ENCODE results near the gene ARHGEF1.

ARHGEF1 gene

GRCh38 chr19:41862445-41862986 is 20.5 kb upstream of the ARHGEF1 start:
- no CpG with 5 or more reads among the region's 2 CpGs for WGBS (ENCODE audit: extremely low coverage, insufficient coverage, insufficient read length)
- Histone ChIP-seq H3K4me1 (ENCODE audit: control insufficient read depth in 1 of 2, insufficient read depth in 2 of 2, low read length in 2 of 2) (peaks cover 6 to 11% of the 10 kb centered on the region in 2 experiments), H3K9me3 (ENCODE audit: insufficient read depth, low read depth, low read length) (no peaks in the 10 kb centered on the region), H3K23ac (ENCODE audit: low read length) (no peak overlapping the region), H3K14ac (ENCODE audit: low read length) (no peak overlapping the region), H3K4ac (ENCODE audit: low read depth, low read length) (peak overlapping the region; percentile 66), H3K18ac (ENCODE audit: low read length) (no peak overlapping the region), H4K91ac (ENCODE audit: low read depth, low read length) (no peak overlapping the region), H2AFZ (ENCODE audit: insufficient read depth, low read length, poor library complexity) (no peak overlapping the region), H3K4me2 (ENCODE audit: low read length) (peak overlapping the region; percentile 69), H4K8ac (ENCODE audit: low read depth, low read length) (no peak overlapping the region), H2BK12ac (ENCODE audit: low read length) (no peak overlapping the region), H2BK120ac (ENCODE audit: insufficient read depth, low read length, poor library complexity) (no peak overlapping the region), H2BK5ac (ENCODE audit: low read depth, low read length, poor library complexity) (no peak overlapping the region), H3K27ac (ENCODE audit: low read depth, low read length) (no peak overlapping the region), H3K36me3 (ENCODE audit: control insufficient read depth in 1 of 2, insufficient read depth in 2 of 2, low read length in 2 of 2) (peaks cover 55 to 63% of the 10 kb centered on the region in 2 experiments), H3K4me3 (ENCODE audit: low read depth, low read length) (no peak overlapping the region), H2AK5ac (ENCODE audit: low read length) (no peak overlapping the region), H3K79me1 (ENCODE audit: low read length) (peaks cover 12% of the 10 kb centered on the region), H3K27me3 (ENCODE audit: insufficient read depth, low read length) (no peaks in the 10 kb centered on the region), H3K9ac (ENCODE audit: low read length) (peak overlapping the region; percentile 19), H3K79me2 (ENCODE audit: control insufficient read depth, insufficient read depth, low read length, poor library complexity) (peaks cover 20% of the 10 kb centered on the region), H4K12ac (ENCODE audit: low read depth, low read length) (no peak overlapping the region)
- DNase-seq: no peak

- Histone ChIP-seq H3K27me3 (ENCODE audit: insufficient read depth, low read length) (no peaks in the 10 kb centered on the region), H3K9ac (ENCODE audit: low read length) (no peak overlapping the region), H3K9me3 (ENCODE audit: insufficient read depth, low read depth, low read length) (no peaks in the 10 kb centered on the region), H3K79me2 (ENCODE audit: control insufficient read depth, insufficient read depth, low read length, poor library complexity) (peaks cover 20% of the 10 kb centered on the region), H2BK120ac (ENCODE audit: insufficient read depth, low read length, poor library complexity) (no peak overlapping the region), H3K27ac (ENCODE audit: low read depth, low read length) (no peak overlapping the region), H3K36me3 (ENCODE audit: control insufficient read depth in 1 of 2, insufficient read depth in 2 of 2, low read length in 2 of 2) (peaks cover 62 to 71% of the 10 kb centered on the region in 2 experiments), H2BK12ac (ENCODE audit: low read length) (no peak overlapping the region), H3K4ac (ENCODE audit: low read depth, low read length) (peak overlapping the region; percentile 53), H3K18ac (ENCODE audit: low read length) (no peak overlapping the region), H4K91ac (ENCODE audit: low read depth, low read length) (no peak overlapping the region), H3K4me3 (ENCODE audit: low read depth, low read length) (no peak overlapping the region), H4K12ac (ENCODE audit: low read depth, low read length) (no peak overlapping the region), H3K4me1 (ENCODE audit: control insufficient read depth in 1 of 2, insufficient read depth in 2 of 2, low read length in 2 of 2) (peaks cover 6 to 11% of the 10 kb centered on the region in 2 experiments), H2AK5ac (ENCODE audit: low read length) (no peak overlapping the region), H3K4me2 (ENCODE audit: low read length) (no peak overlapping the region), H2AFZ (ENCODE audit: insufficient read depth, low read length, poor library complexity) (no peak overlapping the region), H3K23ac (ENCODE audit: low read length) (no peak overlapping the region), H3K14ac (ENCODE audit: low read length) (no peak overlapping the region), H4K8ac (ENCODE audit: low read depth, low read length) (no peak overlapping the region), H2BK5ac (ENCODE audit: low read depth, low read length, poor library complexity) (no peak overlapping the region), H3K79me1 (ENCODE audit: low read length) (peaks cover 12% of the 10 kb centered on the region)
- no CpG with 5 or more reads among the region's 11 CpGs for WGBS (ENCODE audit: extremely low coverage, insufficient coverage, insufficient read length)
- DNase-seq: no peak
These were observed 19.6 kb upstream of the ARHGEF1 start for GRCh38 chr19:41863209-41863931.

- H2AFZ ChIP-seq (ENCODE audit: insufficient read depth, low read length, poor library complexity): peak overlapping the region; percentile 18
These were observed 18.6 kb upstream of the ARHGEF1 start for GRCh38 chr19:41864374-41864773.

GRCh38 chr19:41866284-41866683 is 16.7 kb upstream of the ARHGEF1 start:
- Histone ChIP-seq H3K4me3 (ENCODE audit: low read depth, low read length) (no peak overlapping the region), H3K79me1 (ENCODE audit: low read length) (no peaks in the 10 kb centered on the region), H3K18ac (ENCODE audit: low read length) (no peak overlapping the region), H3K27me3 (ENCODE audit: insufficient read depth, low read length) (no peaks in the 10 kb centered on the region), H3K4me2 (ENCODE audit: low read length) (no peak overlapping the region), H2BK12ac (ENCODE audit: low read length) (no peak overlapping the region), H4K91ac (ENCODE audit: low read depth, low read length) (no peak overlapping the region), H3K27ac (ENCODE audit: low read depth, low read length) (no peak overlapping the region), H4K8ac (ENCODE audit: low read depth, low read length) (no peak overlapping the region), H2AK5ac (ENCODE audit: low read length) (no peak overlapping the region), H3K9ac (ENCODE audit: low read length) (peak overlapping the region; percentile 12), H2BK120ac (ENCODE audit: insufficient read depth, low read length, poor library complexity) (no peak overlapping the region), H2BK5ac (ENCODE audit: low read depth, low read length, poor library complexity) (no peak overlapping the region), H3K79me2 (ENCODE audit: control insufficient read depth, insufficient read depth, low read length, poor library complexity) (peaks cover 6% of the 10 kb centered on the region), H3K4ac (ENCODE audit: low read depth, low read length) (peak overlapping the region; percentile 6), H4K12ac (ENCODE audit: low read depth, low read length) (no peak overlapping the region), H3K9me3 (ENCODE audit: insufficient read depth, low read depth, low read length) (no peaks in the 10 kb centered on the region), H3K23ac (ENCODE audit: low read length) (no peak overlapping the region), H3K36me3 (ENCODE audit: control insufficient read depth in 1 of 2, insufficient read depth in 2 of 2, low read length in 2 of 2) (peaks cover 84 to 92% of the 10 kb centered on the region in 2 experiments), H3K14ac (ENCODE audit: low read length) (no peak overlapping the region), H2AFZ (ENCODE audit: insufficient read depth, low read length, poor library complexity) (no peak overlapping the region), H3K4me1 (ENCODE audit: control insufficient read depth in 1 of 2, insufficient read depth in 2 of 2, low read length in 2 of 2) (peaks cover 3 to 7% of the 10 kb centered on the region in 2 experiments)
- no peak for DNase-seq
- no CpG with 5 or more reads among the region's 3 CpGs for WGBS (ENCODE audit: extremely low coverage, insufficient coverage, insufficient read length)

More at GRCh38 chr19:41864374-41864773, 18.6 kb upstream of the ARHGEF1 start:
- no peak overlapping the region for H2BK5ac ChIP-seq (ENCODE audit: low read depth, low read length, poor library complexity)
- H2AK5ac ChIP-seq (ENCODE audit: low read length): no peak overlapping the region
- peak overlapping the region; percentile 16 for H3K9ac ChIP-seq (ENCODE audit: low read length)
- H3K23ac ChIP-seq (ENCODE audit: low read length): no peak overlapping the region
- H4K8ac ChIP-seq (ENCODE audit: low read depth, low read length): no peak overlapping the region
- no peaks in the 10 kb centered on the region for H3K9me3 ChIP-seq (ENCODE audit: insufficient read depth, low read depth, low read length)
- DNase-seq: no peak
- H3K79me1 ChIP-seq (ENCODE audit: low read length): peaks cover 12% of the 10 kb centered on the region
- peak overlapping the region; percentile 8 for H3K4me2 ChIP-seq (ENCODE audit: low read length)
- peak overlapping the region; percentile 78 for H3K4ac ChIP-seq (ENCODE audit: low read depth, low read length)
- H3K79me2 ChIP-seq (ENCODE audit: control insufficient read depth, insufficient read depth, low read length, poor library complexity): peaks cover 20% of the 10 kb centered on the region
- peak overlapping the region; percentile 43 for H4K12ac ChIP-seq (ENCODE audit: low read depth, low read length)
- H2BK120ac ChIP-seq (ENCODE audit: insufficient read depth, low read length, poor library complexity): no peak overlapping the region
- peaks cover 6 to 11% of the 10 kb centered on the region in 2 experiments for H3K4me1 ChIP-seq (ENCODE audit: control insufficient read depth in 1 of 2, insufficient read depth in 2 of 2, low read length in 2 of 2)
- H3K4me3 ChIP-seq (ENCODE audit: low read depth, low read length): no peak overlapping the region
- no peaks in the 10 kb centered on the region for H3K27me3 ChIP-seq (ENCODE audit: insufficient read depth, low read length)
- H2BK12ac ChIP-seq (ENCODE audit: low read length): no peak overlapping the region
- WGBS (ENCODE audit: extremely low coverage, insufficient coverage, insufficient read length): no CpG with 5 or more reads among the region's 5 CpGs
- no peak overlapping the region for H3K27ac ChIP-seq (ENCODE audit: low read depth, low read length)
- peaks cover 73 to 81% of the 10 kb centered on the region in 2 experiments for H3K36me3 ChIP-seq (ENCODE audit: control insufficient read depth in 1 of 2, insufficient read depth in 2 of 2, low read length in 2 of 2)
- H4K91ac ChIP-seq (ENCODE audit: low read depth, low read length): no peak overlapping the region
- H3K14ac ChIP-seq (ENCODE audit: low read length): no peak overlapping the region
- peak overlapping the region; percentile 24 for H3K18ac ChIP-seq (ENCODE audit: low read length)
